B cell (primary cell): Measurements from ENCODE around the gene TRIM28.

Experiments
- EZH2 ChIP-seq: IDR thresholded peaks from 2 replicates; pipeline ENCODE4 v1.6.1; 2012; ENCODE audit warnings: borderline replicate concordance, low read depth, mild to moderate bottlenecking, moderate library complexity, low read length; ENCODE audit not compliant: insufficient read depth, poor library complexity, severe bottlenecking
- TF ChIP-seq, protein P1 (sequence below): fragments of 200-600 bp; IDR thresholded peaks from one replicate; pipeline ENCODE4 v1.8.0; 2022; ENCODE audit warnings: antibody characterized with exemption, mild to moderate bottlenecking

DNA sequence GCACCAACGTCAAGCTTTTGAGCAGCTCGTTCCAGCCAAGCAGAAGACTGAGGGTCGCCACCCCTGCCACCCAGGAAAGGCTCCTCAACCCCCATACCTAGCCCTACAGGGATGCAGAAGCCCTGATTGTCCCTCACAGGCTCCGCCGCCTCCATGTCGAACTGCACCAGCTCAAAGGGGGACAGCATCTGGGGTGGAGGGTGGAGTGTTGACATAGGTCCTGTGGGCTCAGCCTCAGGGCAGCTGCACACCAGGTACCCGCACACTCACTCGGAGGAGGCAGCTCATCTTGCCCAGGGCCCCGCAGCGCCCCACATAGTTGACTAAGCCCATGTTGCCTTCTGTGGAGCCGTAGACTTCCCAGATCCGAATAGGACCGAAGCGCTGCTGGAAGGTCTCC is 43.6 kb upstream of the TRIM28 start:
- TF ChIP-seq, protein P1, sequence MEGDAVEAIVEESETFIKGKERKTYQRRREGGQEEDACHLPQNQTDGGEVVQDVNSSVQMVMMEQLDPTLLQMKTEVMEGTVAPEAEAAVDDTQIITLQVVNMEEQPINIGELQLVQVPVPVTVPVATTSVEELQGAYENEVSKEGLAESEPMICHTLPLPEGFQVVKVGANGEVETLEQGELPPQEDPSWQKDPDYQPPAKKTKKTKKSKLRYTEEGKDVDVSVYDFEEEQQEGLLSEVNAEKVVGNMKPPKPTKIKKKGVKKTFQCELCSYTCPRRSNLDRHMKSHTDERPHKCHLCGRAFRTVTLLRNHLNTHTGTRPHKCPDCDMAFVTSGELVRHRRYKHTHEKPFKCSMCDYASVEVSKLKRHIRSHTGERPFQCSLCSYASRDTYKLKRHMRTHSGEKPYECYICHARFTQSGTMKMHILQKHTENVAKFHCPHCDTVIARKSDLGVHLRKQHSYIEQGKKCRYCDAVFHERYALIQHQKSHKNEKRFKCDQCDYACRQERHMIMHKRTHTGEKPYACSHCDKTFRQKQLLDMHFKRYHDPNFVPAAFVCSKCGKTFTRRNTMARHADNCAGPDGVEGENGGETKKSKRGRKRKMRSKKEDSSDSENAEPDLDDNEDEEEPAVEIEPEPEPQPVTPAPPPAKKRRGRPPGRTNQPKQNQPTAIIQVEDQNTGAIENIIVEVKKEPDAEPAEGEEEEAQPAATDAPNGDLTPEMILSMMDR, result no peak
- TF ChIP-seq EZH2, result no peak
